NCI-H2107 treated with DMSO at 0.1 percent for 48 hours (cell line): Measurements from ENCODE around the gene OR11H7.
"Not testable (repeated sequence)": the region's sequence is repeated elsewhere in the genome, so short reads cannot be mapped to it uniquely, and the experiment has no call there.

ENCODE experiments used
- DNase-seq: peaks from one replicate; lab custom pipeline; 2025; ENCODE audit not compliant: unreplicated experiment; lab: John Stamatoyannopoulos, UW

The OR11H7 gene

GRCh38 chr14:20277409-20277808, 48.6 kb downstream of the OR11H7 start:
- no peak for DNase-seq

- DNase-seq = no peak
Measured at GRCh38 chr14:20278414-20278813, 49.6 kb downstream of the OR11H7 start.

GRCh38 chr14:20280265-20280664, 51.5 kb downstream of the OR11H7 start:
- not testable (repeated sequence) for DNase-seq
